Esophagus muscularis mucosa (tissue), 3 donors: ENCODE measurements around the gene CARMIL3.
"Not testable (repeated sequence)": the region's sequence is repeated elsewhere in the genome, so short reads cannot be mapped to it uniquely, and the experiment has no call there.

Experiments
- POLR2AphosphoS5 ChIP-seq, 2 donors: sonication (generic); formaldehyde crosslinking; IDR thresholded peaks; one replicate each; pipeline ENCODE4 v1.6.1; 2017; ENCODE audit warnings: antibody characterized with exemption in 2 of 2
- TF ChIP-seq, protein P1 (sequence below), 3 experiments: fragments of 200-600 bp in 2 of 3; fragments of 450-650 bp in 1 of 3; sonication (generic) in 2 of 3; IDR thresholded peaks; one replicate each; pipeline ENCODE4 v1.5.1; 2017 to 2019; ENCODE audit warnings: antibody characterized with exemption in 3 of 3, mild to moderate bottlenecking in 2 of 3, moderate library complexity in 1 of 3

DNA sequence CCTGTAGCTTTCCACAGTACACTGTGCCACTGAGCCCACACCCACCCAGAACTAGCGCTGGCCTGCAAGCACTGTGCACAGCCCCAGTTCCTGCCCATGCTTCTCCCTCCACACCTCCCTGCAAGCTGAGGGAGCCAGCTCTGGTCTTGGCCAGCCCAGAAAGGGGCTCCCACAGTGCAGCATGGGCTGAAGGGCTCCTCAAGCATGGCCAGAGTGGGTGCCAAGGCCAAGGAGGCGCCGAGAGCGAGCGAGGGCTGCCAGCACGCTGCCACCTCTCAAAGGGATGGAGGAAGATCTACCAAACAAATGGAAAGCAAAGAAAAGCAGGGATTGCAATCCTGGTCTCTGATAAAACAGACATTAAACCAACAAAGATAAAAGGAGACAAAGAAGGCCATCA lies 36.1 kb upstream of the CARMIL3 start:
- not testable (repeated sequence) for TF ChIP-seq POLR2AphosphoS5 (IDR thresholded peaks at IDR 0.05)
- TF ChIP-seq, protein P1, sequence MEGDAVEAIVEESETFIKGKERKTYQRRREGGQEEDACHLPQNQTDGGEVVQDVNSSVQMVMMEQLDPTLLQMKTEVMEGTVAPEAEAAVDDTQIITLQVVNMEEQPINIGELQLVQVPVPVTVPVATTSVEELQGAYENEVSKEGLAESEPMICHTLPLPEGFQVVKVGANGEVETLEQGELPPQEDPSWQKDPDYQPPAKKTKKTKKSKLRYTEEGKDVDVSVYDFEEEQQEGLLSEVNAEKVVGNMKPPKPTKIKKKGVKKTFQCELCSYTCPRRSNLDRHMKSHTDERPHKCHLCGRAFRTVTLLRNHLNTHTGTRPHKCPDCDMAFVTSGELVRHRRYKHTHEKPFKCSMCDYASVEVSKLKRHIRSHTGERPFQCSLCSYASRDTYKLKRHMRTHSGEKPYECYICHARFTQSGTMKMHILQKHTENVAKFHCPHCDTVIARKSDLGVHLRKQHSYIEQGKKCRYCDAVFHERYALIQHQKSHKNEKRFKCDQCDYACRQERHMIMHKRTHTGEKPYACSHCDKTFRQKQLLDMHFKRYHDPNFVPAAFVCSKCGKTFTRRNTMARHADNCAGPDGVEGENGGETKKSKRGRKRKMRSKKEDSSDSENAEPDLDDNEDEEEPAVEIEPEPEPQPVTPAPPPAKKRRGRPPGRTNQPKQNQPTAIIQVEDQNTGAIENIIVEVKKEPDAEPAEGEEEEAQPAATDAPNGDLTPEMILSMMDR (IDR thresholded peaks at IDR 0.05): not testable (repeated sequence)
